SK-N-SH (cell line): ENCODE data around the gene PGGHG. TPM values are rescaled to one million over a fixed set of nuclear protein-coding genes. Genes with fewer than 3 reads are reported as not detected.

Experiments used
- CTCF ChIA-PET: fragments of 300-600, 350-600 bp; formaldehyde crosslinking; extraction: SDS; loops from one replicate; lab custom pipeline; 2021; lab: Yijun Ruan, JAX
- POLR2A ChIA-PET: fragments of 350-600 bp; sonication (Branson Sonifier 250); formaldehyde crosslinking; extraction: SDS; loops from one replicate; lab custom pipeline; 2020; ENCODE audit warnings: antibody characterized with exemption, inconsistent platforms; lab: Yijun Ruan, JAX
- DNase-seq: peaks from one replicate; pipeline ENCODE4 v3.0.0; 2012
- H2AFZ ChIP-seq: fragments of 200-600 bp; sonication (generic); 2 replicates; pipeline ENCODE4 v1.8.1; 2016; ENCODE audit warnings: antibody characterized with exemption, mild to moderate bottlenecking, low read depth
- H3F3A ChIP-seq: fragments of 200-600 bp; sonication (generic); replicated peaks from 2 replicates; pipeline ENCODE3; 2016; ENCODE audit warnings: antibody characterized with exemption, mild to moderate bottlenecking; ENCODE audit not compliant: insufficient read depth
- H3K27ac ChIP-seq, 2 experiments: fragments of 200-500 bp in 1 of 2; fragments of 200-600 bp in 1 of 2; sonication (Bioruptor generic) in 1 of 2; sonication (generic), shearing (Covaris generic) in 1 of 2; 2 replicates each; pipeline versions ENCODE4 v1.5.1 to v1.6.1; 2014 to 2016; ENCODE audit warnings: low read depth in 2 of 2, inconsistent platforms in 1 of 2, low read length in 1 of 2, mild to moderate bottlenecking in 1 of 2, mixed read lengths in 1 of 2
- H3K27me3 ChIP-seq: fragments of 200-600 bp; sonication (generic), shearing (Covaris generic); 2 replicates; pipeline ENCODE4 v1.6.1; 2016; ENCODE audit warnings: mixed run types; ENCODE audit not compliant: insufficient read depth
- H3K36me3 ChIP-seq, 2 experiments: fragments of 200-500 bp in 1 of 2; fragments of 200-600 bp in 1 of 2; sonication (Bioruptor generic) in 1 of 2; sonication (generic) in 1 of 2; replicated peaks in 1 of 2; 2 replicates each; pipeline versions ENCODE3 to v1.5.1; 2014 to 2016; ENCODE audit warnings: low read length in 1 of 2, mild to moderate bottlenecking in 1 of 2; ENCODE audit not compliant: insufficient read depth in 2 of 2, control insufficient read depth in 1 of 2
- H3K4me1 ChIP-seq, 2 experiments: fragments of 200-500 bp in 1 of 2; fragments of 200-600 bp in 1 of 2; sonication (Bioruptor generic) in 1 of 2; sonication (generic), shearing (Covaris generic) in 1 of 2; 2 replicates each; pipeline versions ENCODE4 v1.5.1 to v1.6.1; 2014 to 2016; ENCODE audit warnings: low read depth in 1 of 2, low read length in 1 of 2, mixed run types in 1 of 2; ENCODE audit not compliant: insufficient read depth in 2 of 2, control insufficient read depth in 1 of 2
- H3K4me2 ChIP-seq: fragments of 200-600 bp; sonication (generic), shearing (Covaris generic); 2 replicates; pipeline ENCODE4 v1.6.1; 2017; ENCODE audit warnings: mixed run types
- H3K4me3 ChIP-seq, 2 experiments: fragments of 200-500 bp in 1 of 2; fragments of 200-600 bp in 1 of 2; sonication (Bioruptor generic) in 1 of 2; sonication (generic), shearing (Covaris generic) in 1 of 2; 2 replicates each; pipeline versions ENCODE4 v1.5.1 to v1.8.1; 2014 to 2016; ENCODE audit warnings: low read depth in 2 of 2, inconsistent platforms in 1 of 2, low read length in 1 of 2, mild to moderate bottlenecking in 1 of 2, mixed read lengths in 1 of 2, moderate library complexity in 1 of 2
- H3K79me2 ChIP-seq: fragments of 200-600 bp; sonication (generic); 2 replicates; pipeline ENCODE4 v1.8.1; 2017; ENCODE audit warnings: mild to moderate bottlenecking; ENCODE audit not compliant: insufficient read depth
- H3K9ac ChIP-seq: fragments of 200-600 bp; sonication (generic); 2 replicates; pipeline ENCODE4 v1.6.1; 2017; ENCODE audit warnings: mixed run types
- H3K9me2 ChIP-seq: fragments of 200-600 bp; sonication (generic); 2 replicates; pipeline ENCODE4 v1.6.1; 2017; ENCODE audit warnings: mixed run types
- H3K9me3 ChIP-seq: fragments of 200-600 bp; sonication (generic); 2 replicates; pipeline ENCODE4 v1.6.1; 2017; ENCODE audit warnings: mixed run types, mild to moderate bottlenecking, moderate library complexity
- H4K20me1 ChIP-seq: fragments of 200-600 bp; sonication (generic); 2 replicates; pipeline ENCODE4 v1.6.1; 2017; ENCODE audit warnings: mild to moderate bottlenecking, mixed run types; ENCODE audit not compliant: insufficient read depth
- EP300 ChIP-seq, 2 experiments: IDR thresholded peaks; 2 replicates each; pipeline versions ENCODE4 v1.4.0 to v1.6.1; 2012; ENCODE audit warnings: borderline replicate concordance in 1 of 2, low read depth in 1 of 2, low read length in 1 of 2
- EZH2phosphoT487 ChIP-seq: fragments of 200-600 bp; sonication (generic); IDR thresholded peaks from 2 replicates; pipeline ENCODE4 v1.6.1; 2017; ENCODE audit warnings: low read depth, mixed run types, mild to moderate bottlenecking, antibody characterized with exemption, moderate library complexity, borderline replicate concordance
- FOSL2 ChIP-seq: IDR thresholded peaks from 2 replicates; pipeline ENCODE4 v1.4.0; 2012; ENCODE audit warnings: low read depth, mild to moderate bottlenecking, moderate library complexity, borderline replicate concordance
- FOXM1 ChIP-seq: IDR thresholded peaks from 2 replicates; pipeline ENCODE4 v1.4.0; 2012; ENCODE audit warnings: low read depth, mild to moderate bottlenecking
- GABPA ChIP-seq: IDR thresholded peaks from 2 replicates; pipeline ENCODE4 v1.4.0; 2012; ENCODE audit warnings: low read depth, mild to moderate bottlenecking
- JUND ChIP-seq: IDR thresholded peaks from 2 replicates; pipeline ENCODE4 v1.4.0; 2012
- NFIC ChIP-seq: IDR thresholded peaks from 2 replicates; pipeline ENCODE4 v1.4.0; 2012; ENCODE audit warnings: borderline replicate concordance
- POLR2AphosphoS5 ChIP-seq: IDR thresholded peaks from 2 replicates; pipeline ENCODE4 v1.6.1; 2012; ENCODE audit warnings: low read depth, low read length
- RAD21 ChIP-seq: IDR thresholded peaks from 2 replicates; pipeline ENCODE4 v1.6.1; 2012; ENCODE audit warnings: mild to moderate bottlenecking, low read length
- RFX5 ChIP-seq: IDR thresholded peaks from 2 replicates; pipeline ENCODE4 v1.6.1; 2012; ENCODE audit warnings: mild to moderate bottlenecking, improper control_type of control experiment, low read length
- SIN3A ChIP-seq: IDR thresholded peaks from 2 replicates; pipeline ENCODE4 v1.6.1; 2012; ENCODE audit warnings: low read depth, mild to moderate bottlenecking, low read length, moderate library complexity, borderline replicate concordance
- TAF1 ChIP-seq: IDR thresholded peaks from 2 replicates; pipeline ENCODE4 v1.6.1; 2012; ENCODE audit warnings: low read depth, mild to moderate bottlenecking, low read length, moderate library complexity, borderline replicate concordance
- TCF12 ChIP-seq: IDR thresholded peaks from 2 replicates; pipeline ENCODE4 v1.4.0; 2012
- TEAD4 ChIP-seq: IDR thresholded peaks from 2 replicates; pipeline ENCODE4 v1.4.0; 2012; ENCODE audit warnings: mild to moderate bottlenecking, borderline replicate concordance; ENCODE audit not compliant: insufficient read depth
- YY1 ChIP-seq: IDR thresholded peaks from 2 replicates; pipeline ENCODE4 v1.4.0; 2012; ENCODE audit warnings: low read depth, mild to moderate bottlenecking
- polyA plus RNA-seq, 3 experiments: library from polyadenylated mRNA; depleted of rRNA; stranded (reverse); fragments of >200 nt; gene quantifications; 2 replicates each; pipeline ENCODE4 v1.2.3, GENCODE V29; 2012
- TF ChIP-seq, protein P1 (sequence below): fragments of 150-350 bp; IDR thresholded peaks from 2 replicates; pipeline ENCODE4 v1.6.1; 2017; ENCODE audit warnings: antibody characterized with exemption, low read length, low read depth, borderline replicate concordance
- TF ChIP-seq, protein P2 (sequence below): IDR thresholded peaks from 2 replicates; pipeline ENCODE4 v1.4.0; 2012; ENCODE audit warnings: low read depth, borderline replicate concordance
- TF ChIP-seq, protein P3 (sequence below): IDR thresholded peaks from 2 replicates; pipeline ENCODE4; 2012
- TF ChIP-seq, protein P4 (sequence below): IDR thresholded peaks from 2 replicates; pipeline ENCODE4 v1.4.0; 2012; ENCODE audit warnings: low read depth, borderline replicate concordance

The PGGHG gene
- polyA plus RNA-seq, 1 of the 3 experiments (the other 2 are of a cell fraction): 19.9 TPM

DNA sequence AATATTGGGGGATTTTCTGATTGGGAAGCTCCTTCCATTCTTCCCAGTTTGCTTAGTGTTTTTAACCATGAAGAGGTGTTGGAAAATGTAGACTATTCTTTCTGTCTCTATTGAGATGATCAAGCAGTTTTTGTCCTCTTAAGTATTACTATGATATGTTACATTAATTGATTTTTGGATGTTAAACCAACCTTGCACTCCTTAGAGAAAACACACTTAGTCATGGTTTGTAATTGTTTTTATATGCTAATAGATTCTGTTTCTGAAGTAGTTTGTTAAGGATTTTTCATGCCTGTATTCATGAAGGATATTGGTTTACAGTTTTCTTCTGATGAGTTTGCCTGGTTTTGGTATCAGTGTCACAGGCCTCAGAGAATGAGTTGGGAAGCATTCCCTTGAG lies 12.7 kb upstream of the PGGHG start:
- no peaks in the 10 kb centered on the region for H3K9me2 ChIP-seq
- CTCF ChIA-PET: no interaction called here
- no peaks in the 10 kb centered on the region for H3K36me3 ChIP-seq
- TF ChIP-seq TEAD4: no peak
- no peak for TF ChIP-seq TAF1
- TF ChIP-seq EZH2phosphoT487: no peak
- TF ChIP-seq, protein P1, sequence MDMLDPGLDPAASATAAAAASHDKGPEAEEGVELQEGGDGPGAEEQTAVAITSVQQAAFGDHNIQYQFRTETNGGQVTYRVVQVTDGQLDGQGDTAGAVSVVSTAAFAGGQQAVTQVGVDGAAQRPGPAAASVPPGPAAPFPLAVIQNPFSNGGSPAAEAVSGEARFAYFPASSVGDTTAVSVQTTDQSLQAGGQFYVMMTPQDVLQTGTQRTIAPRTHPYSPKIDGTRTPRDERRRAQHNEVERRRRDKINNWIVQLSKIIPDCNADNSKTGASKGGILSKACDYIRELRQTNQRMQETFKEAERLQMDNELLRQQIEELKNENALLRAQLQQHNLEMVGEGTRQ: no peak
- TF ChIP-seq EP300 (IDR thresholded peaks at IDR 0.05; ENCODE audit: borderline replicate concordance in 1 of 2, low read depth in 1 of 2, low read length in 1 of 2): no peak
- no peak for TF ChIP-seq FOXM1
- no peak for TF ChIP-seq RAD21
- no peak for TF ChIP-seq TCF12
- TF ChIP-seq YY1: no peak
- TF ChIP-seq, protein P2, sequence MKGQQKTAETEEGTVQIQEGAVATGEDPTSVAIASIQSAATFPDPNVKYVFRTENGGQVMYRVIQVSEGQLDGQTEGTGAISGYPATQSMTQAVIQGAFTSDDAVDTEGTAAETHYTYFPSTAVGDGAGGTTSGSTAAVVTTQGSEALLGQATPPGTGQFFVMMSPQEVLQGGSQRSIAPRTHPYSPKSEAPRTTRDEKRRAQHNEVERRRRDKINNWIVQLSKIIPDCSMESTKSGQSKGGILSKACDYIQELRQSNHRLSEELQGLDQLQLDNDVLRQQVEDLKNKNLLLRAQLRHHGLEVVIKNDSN: no peak
- TF ChIP-seq, protein P3, sequence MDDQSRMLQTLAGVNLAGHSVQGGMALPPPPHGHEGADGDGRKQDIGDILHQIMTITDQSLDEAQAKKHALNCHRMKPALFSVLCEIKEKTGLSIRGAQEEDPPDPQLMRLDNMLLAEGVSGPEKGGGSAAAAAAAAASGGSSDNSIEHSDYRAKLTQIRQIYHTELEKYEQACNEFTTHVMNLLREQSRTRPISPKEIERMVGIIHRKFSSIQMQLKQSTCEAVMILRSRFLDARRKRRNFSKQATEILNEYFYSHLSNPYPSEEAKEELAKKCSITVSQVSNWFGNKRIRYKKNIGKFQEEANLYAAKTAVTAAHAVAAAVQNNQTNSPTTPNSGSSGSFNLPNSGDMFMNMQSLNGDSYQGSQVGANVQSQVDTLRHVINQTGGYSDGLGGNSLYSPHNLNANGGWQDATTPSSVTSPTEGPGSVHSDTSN: no peak
- no peak for TF ChIP-seq FOSL2
- TF ChIP-seq GABPA: no peak
- TF ChIP-seq POLR2AphosphoS5: no peak
- TF ChIP-seq NFIC: no peak
- TF ChIP-seq, protein P4, sequence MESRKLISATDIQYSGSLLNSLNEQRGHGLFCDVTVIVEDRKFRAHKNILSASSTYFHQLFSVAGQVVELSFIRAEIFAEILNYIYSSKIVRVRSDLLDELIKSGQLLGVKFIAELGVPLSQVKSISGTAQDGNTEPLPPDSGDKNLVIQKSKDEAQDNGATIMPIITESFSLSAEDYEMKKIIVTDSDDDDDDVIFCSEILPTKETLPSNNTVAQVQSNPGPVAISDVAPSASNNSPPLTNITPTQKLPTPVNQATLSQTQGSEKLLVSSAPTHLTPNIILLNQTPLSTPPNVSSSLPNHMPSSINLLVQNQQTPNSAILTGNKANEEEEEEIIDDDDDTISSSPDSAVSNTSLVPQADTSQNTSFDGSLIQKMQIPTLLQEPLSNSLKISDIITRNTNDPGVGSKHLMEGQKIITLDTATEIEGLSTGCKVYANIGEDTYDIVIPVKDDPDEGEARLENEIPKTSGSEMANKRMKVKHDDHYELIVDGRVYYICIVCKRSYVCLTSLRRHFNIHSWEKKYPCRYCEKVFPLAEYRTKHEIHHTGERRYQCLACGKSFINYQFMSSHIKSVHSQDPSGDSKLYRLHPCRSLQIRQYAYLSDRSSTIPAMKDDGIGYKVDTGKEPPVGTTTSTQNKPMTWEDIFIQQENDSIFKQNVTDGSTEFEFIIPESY: no peak
- TF ChIP-seq JUND: no peak
- no peak for TF ChIP-seq SIN3A
- no peak for TF ChIP-seq RFX5
- TF ChIP-seq, all 33 proteins: peak for 0
- DNase-seq: no peak
- Histone ChIP-seq H3F3A (no peaks in the 10 kb centered on the region), H3K27me3 (peaks cover 48% of the 10 kb centered on the region), H3K9ac (no peak overlapping the region), H3K9me3 (peaks cover 4% of the 10 kb centered on the region), H2AFZ (no peak overlapping the region), H3K27ac (no peak overlapping the region), H4K20me1 (no peaks in the 10 kb centered on the region), H3K4me1 (no peaks in the 10 kb centered on the region), H3K4me2 (no peak overlapping the region), H3K4me3 (no peak overlapping the region), H3K79me2 (no peaks in the 10 kb centered on the region)
- POLR2A ChIA-PET: no interaction called here
